GM21529 (cell line): ENCODE results near the gene HCK.
"Not testable (repeated sequence)": the region's sequence is repeated elsewhere in the genome, so short reads cannot be mapped to it uniquely, and the experiment has no call there.

Experiments used
- ATAC-seq: cut with Tn5 transposase; IDR thresholded peaks from one replicate; pipeline ENCODE4 v1.9.1; 2021; ENCODE audit not compliant: unreplicated experiment

The HCK gene

GRCh38 chr20:32028647-32029372, 23.2 kb upstream of the HCK start:
- no peak for ATAC-seq

GRCh38 chr20:32029561-32029960, 22.5 kb upstream of the HCK start:
- ATAC-seq, result no peak

GRCh38 chr20:32031007-32031958, 20.8 kb upstream of the HCK start:
- no peak for ATAC-seq

- no peak for ATAC-seq
These were observed 18.7 kb upstream of the HCK start for GRCh38 chr20:32033316-32033715.

GRCh38 chr20:32033721-32034120, 18.3 kb upstream of the HCK start:
- not testable (repeated sequence) for ATAC-seq

- no peak for ATAC-seq
These were observed 17.2 kb upstream of the HCK start for GRCh38 chr20:32034581-32035425.

- no peak for ATAC-seq
These were observed 16.6 kb upstream of the HCK start for GRCh38 chr20:32035426-32035779.

GRCh38 chr20:32036252-32036651, 15.8 kb upstream of the HCK start:
- ATAC-seq, result no peak

GRCh38 chr20:32036716-32037485, 15.1 kb upstream of the HCK start:
- no peak for ATAC-seq

- no peak for ATAC-seq
These were observed 14.1 kb upstream of the HCK start for GRCh38 chr20:32037929-32038328.

- peak; percentile 74 for ATAC-seq
These were observed 11.7 kb upstream of the HCK start for GRCh38 chr20:32040142-32040953.

GRCh38 chr20:32045999-32046398, 6.0 kb upstream of the HCK start:
- no peak for ATAC-seq

GRCh38 chr20:32050324-32050841, 1.7 kb upstream of the HCK start:
- ATAC-seq, result no peak

- ATAC-seq, result peak; percentile 44
These were observed 1.0 kb upstream of the HCK start for GRCh38 chr20:32050851-32051556.

GRCh38 chr20:32051720-32052089, 337 bp upstream of the HCK start:
- no peak for ATAC-seq

GRCh38 chr20:32052778-32053362, 828 bp downstream of the HCK start:
- no peak for ATAC-seq

- ATAC-seq, result no peak
These were observed 1.6 kb downstream of the HCK start for GRCh38 chr20:32053648-32054047.

- ATAC-seq, result no peak
These were observed 4.9 kb downstream of the HCK start for GRCh38 chr20:32056708-32057483.
